T47D (cell line): Measurements from ENCODE around the gene CASZ1.

Source experiments
- DNase-seq, 2 experiments: peaks; one replicate each; pipeline versions ENCODE4 v3.0.0 to v3.0.0-alpha.2; 2011 to 2012; ENCODE audit warnings: low read depth in 1 of 2, low spot score in 1 of 2
- JUND ChIP-seq: IDR thresholded peaks from 2 replicates; pipeline ENCODE4 v1.6.1; 2012; ENCODE audit warnings: low read depth
- in situ Hi-C: cut with HindIII; loops from 2 replicates; pipeline ENCODE4 v1.10.0; 2016; ENCODE audit warnings: low sequenced_read_pairs, low pct_unique_long_range_greater_than_20kb

The CASZ1 gene

GRCh38 chr1:10691740-10692125 is 104.7 kb downstream of the CASZ1 start:
- in situ Hi-C loops, result no loop called here
- TF ChIP-seq JUND, result no peak
- DNase-seq, result no peak

DNA sequence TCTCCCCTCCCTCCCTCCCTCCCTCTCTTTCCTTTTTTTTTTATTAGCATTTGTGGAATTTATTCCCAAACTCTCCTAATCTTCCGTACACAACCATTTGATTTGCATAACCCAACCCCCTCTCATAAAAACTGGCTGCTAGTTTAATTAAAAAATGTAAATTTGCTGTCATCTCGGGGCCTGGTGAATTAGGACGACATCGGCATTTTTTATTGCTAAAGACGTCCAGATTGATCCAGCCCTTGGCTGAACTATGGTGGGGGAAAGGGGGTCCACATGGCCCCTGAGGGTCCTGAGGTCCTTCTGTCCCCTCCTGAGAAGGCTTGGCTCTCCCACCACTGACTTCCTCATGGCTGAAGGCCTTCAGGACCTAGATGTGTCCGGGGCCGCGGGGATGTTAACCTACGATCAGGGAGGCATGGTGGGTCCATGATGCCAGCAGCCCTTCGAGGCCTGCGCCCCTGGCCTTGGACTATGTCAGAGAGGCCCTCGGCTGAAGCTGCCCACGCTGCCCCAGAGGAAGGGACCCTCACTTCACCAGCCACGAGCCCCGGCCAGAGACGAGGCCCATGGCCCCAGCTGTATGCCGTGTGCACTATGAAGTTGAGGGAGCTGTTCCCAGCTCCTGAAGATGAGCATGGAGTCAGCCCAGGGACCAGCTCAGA is 105.2 kb downstream of the CASZ1 start:
- no peak for DNase-seq
- in situ Hi-C loops, result no loop called here
- no peak for TF ChIP-seq JUND

DNA sequence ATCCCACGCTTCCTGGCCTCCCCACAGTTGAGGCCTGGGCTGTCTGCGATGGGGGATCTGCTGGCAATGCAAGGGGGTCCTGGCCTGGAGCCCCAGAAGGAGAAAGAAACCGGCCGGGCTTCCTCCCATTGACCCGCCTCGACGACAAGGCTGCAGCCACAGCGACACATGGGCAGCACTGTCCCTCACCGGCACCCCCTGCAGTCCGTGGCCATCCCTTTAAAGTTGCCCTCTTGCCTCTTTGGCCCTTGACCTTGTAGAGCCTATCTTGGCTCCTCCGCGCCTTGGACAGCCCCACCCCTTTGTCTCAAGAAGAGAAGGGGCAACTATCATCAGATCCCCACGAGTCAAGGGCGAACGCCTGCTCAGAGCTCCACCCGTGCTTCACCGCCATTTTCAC is 106.0 kb downstream of the CASZ1 start:
- DNase-seq, result no peak
- in situ Hi-C loops, result no loop called here
- TF ChIP-seq JUND, result no peak

GRCh38 chr1:10688409-10688786 is 108.0 kb downstream of the CASZ1 start:
- no peak for DNase-seq
- in situ Hi-C loops, result no loop called here
- TF ChIP-seq JUND, result no peak

DNA sequence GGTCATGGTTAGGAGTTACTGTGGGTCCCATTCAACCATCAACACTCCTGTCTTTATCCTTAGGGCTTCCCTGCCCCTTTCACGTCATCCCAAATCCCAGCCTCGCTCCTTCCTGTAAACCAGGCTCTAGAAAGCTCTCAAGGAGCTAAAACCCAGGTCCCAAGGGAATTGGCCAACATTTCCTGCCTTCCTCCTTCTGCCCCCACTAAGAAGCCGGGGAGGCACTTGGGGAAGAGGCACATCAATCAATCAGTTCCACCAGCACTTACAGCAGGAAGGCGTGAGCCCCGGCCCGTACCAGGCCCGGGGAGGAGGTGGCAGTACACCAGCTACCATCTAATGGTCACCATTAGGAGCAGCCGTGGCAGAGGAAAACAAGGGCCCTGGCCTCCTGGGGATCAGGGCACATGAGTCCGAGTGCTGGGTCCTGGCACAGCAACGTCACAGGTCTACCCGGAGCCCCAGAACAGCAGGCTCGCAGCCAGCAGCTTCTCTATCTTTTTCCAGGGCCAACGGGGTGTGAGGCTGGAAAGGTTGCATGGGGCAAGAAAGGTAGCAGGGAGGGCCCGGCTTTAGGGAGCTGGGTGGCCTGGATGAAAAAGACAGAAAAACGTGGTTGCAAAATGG is 108.6 kb downstream of the CASZ1 start:
- in situ Hi-C loops, result no loop called here
- DNase-seq, result no peak
- no peak for TF ChIP-seq JUND

- DNase-seq, result no peak
- in situ Hi-C loops, result no loop called here
- TF ChIP-seq JUND, result no peak
Observed at GRCh38 chr1:10687251-10687651, 109.2 kb downstream of the CASZ1 start.

- no peak for TF ChIP-seq JUND
- DNase-seq, result no peak
- in situ Hi-C loops, result no loop called here
Observed at GRCh38 chr1:10686404-10687040, 109.9 kb downstream of the CASZ1 start.

- no peak for TF ChIP-seq JUND
- DNase-seq, result peak in 1 of 2 experiments; percentile 43
- in situ Hi-C loops, result no loop called here
Observed at GRCh38 chr1:10685808-10686403, 110.5 kb downstream of the CASZ1 start.

GRCh38 chr1:10685196-10685807 is 111.1 kb downstream of the CASZ1 start:
- in situ Hi-C loops, result no loop called here
- no peak for DNase-seq
- TF ChIP-seq JUND, result no peak

DNA sequence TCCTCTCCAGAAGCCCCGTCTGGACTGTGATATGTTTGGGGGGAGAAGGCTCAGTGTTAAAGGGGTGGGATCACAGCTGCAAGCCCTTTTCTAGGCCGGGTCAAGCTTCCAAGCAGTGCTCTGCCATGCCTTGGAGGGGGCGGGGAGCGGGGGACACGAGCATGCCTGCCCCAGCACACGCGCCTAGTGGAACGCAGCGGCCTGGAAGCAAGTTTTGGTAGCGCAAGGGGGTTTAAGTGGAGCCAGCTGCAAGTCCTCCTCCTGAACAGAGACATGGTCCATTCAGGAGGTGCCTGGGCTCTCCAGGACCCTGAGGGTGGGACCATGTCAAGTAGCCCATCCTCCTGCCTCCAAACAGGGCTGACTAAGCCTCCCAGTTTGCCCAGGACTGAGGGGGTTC is 112.2 kb downstream of the CASZ1 start:
- no peak for DNase-seq
- in situ Hi-C loops, result no loop called here
- TF ChIP-seq JUND, result no peak

- no peak for DNase-seq
- in situ Hi-C loops, result no loop called here
- no peak for TF ChIP-seq JUND
Observed at GRCh38 chr1:10682449-10683309, 113.8 kb downstream of the CASZ1 start.

- no peak for DNase-seq
- in situ Hi-C loops, result no loop called here
- TF ChIP-seq JUND, result no peak
Observed at GRCh38 chr1:10682108-10682445, 114.4 kb downstream of the CASZ1 start.
